HG03460 (cell line): ENCODE data around the gene KCNIP4.

Source experiments
- ATAC-seq: cut with Tn5 transposase; IDR thresholded peaks from one replicate; pipeline ENCODE4 v1.9.1; 2021; ENCODE audit not compliant: unreplicated experiment

Gene KCNIP4

GRCh38 chr4:21901831-21902230 lies 46.7 kb downstream of the KCNIP4 start:
- ATAC-seq = no peak

GRCh38 chr4:21901281-21901680 lies 47.3 kb downstream of the KCNIP4 start:
- no peak for ATAC-seq

- no peak for ATAC-seq
These were observed 48.4 kb downstream of the KCNIP4 start for GRCh38 chr4:21900211-21900610.

GRCh38 chr4:21898101-21898500 lies 50.5 kb downstream of the KCNIP4 start:
- ATAC-seq = no peak

GRCh38 chr4:21896767-21897166 lies 51.8 kb downstream of the KCNIP4 start:
- no peak for ATAC-seq

- ATAC-seq = no peak
These were observed 55.4 kb downstream of the KCNIP4 start for GRCh38 chr4:21893136-21893535.

- ATAC-seq = no peak
These were observed 58.3 kb downstream of the KCNIP4 start for GRCh38 chr4:21890231-21890630.

- peak; percentile 49 for ATAC-seq
These were observed 60.2 kb downstream of the KCNIP4 start for GRCh38 chr4:21888195-21888976.

- ATAC-seq = no peak
These were observed 61.1 kb downstream of the KCNIP4 start for GRCh38 chr4:21887481-21887880.

- no peak for ATAC-seq
These were observed 62.8 kb downstream of the KCNIP4 start for GRCh38 chr4:21885770-21886169.

GRCh38 chr4:21885241-21885640 lies 63.3 kb downstream of the KCNIP4 start:
- no peak for ATAC-seq

GRCh38 chr4:21884615-21885014 lies 64.0 kb downstream of the KCNIP4 start:
- ATAC-seq = no peak

- ATAC-seq = no peak
These were observed 66.3 kb downstream of the KCNIP4 start for GRCh38 chr4:21882051-21882839.

- ATAC-seq = no peak
These were observed 69.4 kb downstream of the KCNIP4 start for GRCh38 chr4:21879187-21879586.

GRCh38 chr4:21876711-21877110 lies 71.9 kb downstream of the KCNIP4 start:
- no peak for ATAC-seq

GRCh38 chr4:21873145-21873544 lies 75.4 kb downstream of the KCNIP4 start:
- ATAC-seq = no peak

- no peak for ATAC-seq
These were observed 76.5 kb downstream of the KCNIP4 start for GRCh38 chr4:21872101-21872500.

- no peak for ATAC-seq
These were observed 78.4 kb downstream of the KCNIP4 start for GRCh38 chr4:21869978-21870745.

GRCh38 chr4:21864686-21865085 lies 83.9 kb downstream of the KCNIP4 start:
- ATAC-seq = no peak

GRCh38 chr4:21862917-21863316 lies 85.7 kb downstream of the KCNIP4 start:
- ATAC-seq = no peak

- no peak for ATAC-seq
These were observed 89.6 kb downstream of the KCNIP4 start for GRCh38 chr4:21858971-21859370.

- no peak for ATAC-seq
These were observed 91.8 kb downstream of the KCNIP4 start for GRCh38 chr4:21856754-21857153.
